Ascending aorta (tissue), 2 donors: Measurements from ENCODE around the gene TGFBR3. TPM values are rescaled to one million over a fixed set of nuclear protein-coding genes. Genes with fewer than 3 reads are reported as not detected.

Experiments used
- DNase-seq, 2 donors: peaks; one replicate each; pipeline ENCODE4 v3.0.0-alpha.2; 2019; ENCODE audit warnings: low spot score in 2 of 2
- H3K27ac ChIP-seq, 2 donors: fragments of 200-600 bp; sonication (generic); one replicate each; pipeline ENCODE4 v1.5.1; 2016 to 2017; ENCODE audit warnings: mild to moderate bottlenecking in 1 of 2
- H3K27me3 ChIP-seq: fragments of 200-600 bp; sonication (generic); one replicate; pipeline ENCODE4 v1.5.1; 2017
- H3K36me3 ChIP-seq, 2 donors: fragments of 200-600 bp; sonication (generic); one replicate each; pipeline ENCODE4 v1.5.1; 2016
- H3K4me1 ChIP-seq, 2 donors: fragments of 200-600 bp; sonication (generic); one replicate each; pipeline ENCODE4 v1.5.1; 2016 to 2017; ENCODE audit warnings: mild to moderate bottlenecking in 1 of 2
- H3K4me3 ChIP-seq, 2 donors: fragments of 200-600 bp; sonication (generic); one replicate each; pipeline ENCODE4 v1.5.1; 2016 to 2017; ENCODE audit warnings: mild to moderate bottlenecking in 1 of 2
- H3K9me3 ChIP-seq, 2 donors: fragments of 200-600 bp; sonication (generic); one replicate each; pipeline ENCODE4 v1.5.1; 2016
- CTCF ChIP-seq, 3 experiments: fragments of 200-600 bp in 2 of 3; fragments of 450-650 bp in 1 of 3; sonication (generic) in 2 of 3; IDR thresholded peaks; one replicate each; pipeline ENCODE4 v1.5.1; 2016 to 2019; ENCODE audit warnings: antibody characterized with exemption in 3 of 3, mild to moderate bottlenecking in 1 of 3, moderate library complexity in 1 of 3
- intact Hi-C: fragments of 100-400 bp; cut with DNase I; formaldehyde crosslinking; loops from one replicate; pipeline ENCODE4 v1.15.1; 2023
- total RNA-seq: library from RNA; depleted of rRNA; stranded (reverse); fragments of >200 nt; gene quantifications from one replicate; pipeline ENCODE4 v1.1.0, GENCODE V29; 2016

The TGFBR3 gene
- total RNA-seq, 1 donor from 2014 or later = 127 TPM

DNA sequence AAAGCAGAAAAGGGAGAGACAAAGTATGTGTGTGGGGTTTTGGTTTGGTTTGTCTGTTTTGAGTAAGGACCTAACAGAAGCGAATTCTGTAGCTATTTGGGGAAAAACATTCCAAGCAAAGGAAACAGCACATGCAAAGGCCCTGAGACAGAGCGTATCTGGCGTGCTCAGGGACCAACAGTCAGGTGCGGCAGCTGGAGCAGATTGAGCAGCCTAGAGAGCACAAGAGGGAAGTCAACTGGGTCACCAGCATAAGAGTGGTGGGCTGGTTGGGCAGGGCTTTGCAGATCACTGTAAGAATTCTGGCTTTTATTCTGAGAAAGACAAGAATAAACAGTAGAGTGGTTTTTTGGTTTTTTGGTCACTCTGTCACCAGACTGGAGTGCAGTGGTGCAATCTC lies 11.8 kb downstream of the TGFBR3 start:
- Histone ChIP-seq H3K36me3 (no peaks in the 10 kb centered on the region), H3K27me3 (no peaks in the 10 kb centered on the region), H3K9me3 (no peaks in the 10 kb centered on the region), H3K4me1 (peaks cover 0 to 6% of the 10 kb centered on the region in 2 donors), H3K27ac (no peak overlapping the region), H3K4me3 (no peak overlapping the region)
- DNase-seq = no peak
- intact Hi-C loops = no loop called here
- no peak for TF ChIP-seq CTCF (IDR thresholded peaks at IDR 0.05)

DNA sequence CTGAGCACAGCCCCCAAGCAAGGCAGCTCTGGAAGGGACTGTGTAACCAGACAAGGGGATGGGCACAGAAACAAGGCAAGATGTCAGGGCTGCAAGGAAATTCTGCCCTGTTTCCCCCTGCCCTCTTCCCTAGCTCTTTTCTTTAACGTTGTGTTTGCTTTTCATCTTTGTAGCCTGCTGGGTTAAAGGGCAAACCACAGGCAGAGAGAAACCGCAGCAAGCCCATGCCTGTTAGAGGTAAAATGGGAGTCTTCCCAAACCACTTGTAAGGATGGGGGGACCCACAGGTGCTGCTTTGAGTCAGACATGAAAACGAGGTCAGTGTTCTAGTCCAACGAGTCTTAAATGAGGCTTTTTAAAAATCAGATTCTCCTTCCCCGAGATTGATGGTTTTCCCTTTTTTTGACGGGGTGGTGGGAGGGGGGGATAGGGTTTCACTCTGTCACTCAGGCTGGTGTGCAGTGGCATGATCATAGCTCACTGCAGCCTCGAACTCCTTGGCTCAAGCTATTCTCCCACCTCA lies 13.3 kb downstream of the TGFBR3 start:
- Histone ChIP-seq H3K9me3 (no peaks in the 10 kb centered on the region), H3K36me3 (no peaks in the 10 kb centered on the region), H3K4me1 (peaks cover 0 to 6% of the 10 kb centered on the region in 2 donors), H3K27ac (no peak overlapping the region), H3K27me3 (no peaks in the 10 kb centered on the region), H3K4me3 (no peak overlapping the region)
- intact Hi-C loops = no loop called here
- no peak for TF ChIP-seq CTCF (IDR thresholded peaks at IDR 0.05)
- DNase-seq = no peak

DNA sequence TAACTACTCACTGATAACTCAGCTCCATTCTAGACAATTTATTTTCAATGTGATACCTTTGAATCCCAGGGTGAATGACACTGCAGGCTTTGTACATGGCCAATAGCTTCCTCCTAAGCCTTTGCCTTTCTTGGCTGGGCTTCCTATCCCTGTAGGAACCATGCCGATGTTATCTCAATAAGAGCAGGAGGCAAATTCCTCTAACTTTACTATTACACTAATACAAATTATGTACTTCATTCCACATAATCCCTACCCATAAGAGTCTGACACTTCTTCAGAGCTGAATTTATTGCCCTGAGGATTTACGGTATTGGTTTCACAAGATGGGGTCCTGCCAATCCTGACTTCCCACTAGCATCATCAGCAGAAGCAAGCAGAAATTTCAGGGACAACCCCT lies 14.0 kb downstream of the TGFBR3 start:
- peaks cover 0 to 6% of the 10 kb centered on the region in 2 donors for H3K4me1 ChIP-seq

DNA sequence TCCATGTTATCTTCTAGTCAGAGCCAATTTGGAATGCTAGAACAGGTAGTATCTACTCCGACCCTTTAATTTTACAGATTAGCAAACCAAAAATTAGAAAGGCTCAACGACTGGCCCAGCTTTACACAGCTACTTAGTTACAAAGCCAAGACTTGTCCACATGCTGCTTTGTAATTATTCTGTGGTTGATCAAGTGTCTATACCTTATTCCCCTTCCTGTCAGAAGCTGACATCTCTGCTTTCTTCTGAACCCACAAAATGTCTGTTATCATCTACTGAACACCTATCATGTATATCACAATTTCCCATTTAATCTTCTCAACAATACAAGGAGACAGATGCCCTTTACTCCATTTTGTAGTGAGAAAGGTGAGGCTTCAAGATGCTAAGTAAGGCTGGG lies 15.6 kb downstream of the TGFBR3 start:
- Histone ChIP-seq H3K27me3 (no peaks in the 10 kb centered on the region), H3K4me3 (no peak overlapping the region), H3K27ac (no peak overlapping the region), H3K9me3 (no peaks in the 10 kb centered on the region), H3K36me3 (no peaks in the 10 kb centered on the region), H3K4me1 (no peaks in the 10 kb centered on the region)
- no peak for DNase-seq
- no peak for TF ChIP-seq CTCF (IDR thresholded peaks at IDR 0.05)
- intact Hi-C loops = no loop called here

More for the DNA sequence above, 14.0 kb downstream of the TGFBR3 start:
- H3K9me3 ChIP-seq = no peaks in the 10 kb centered on the region
- no peak for DNase-seq
- no peaks in the 10 kb centered on the region for H3K36me3 ChIP-seq
- H3K27ac ChIP-seq = no peak overlapping the region
- intact Hi-C loops = no loop called here
- H3K4me3 ChIP-seq = no peak overlapping the region
- no peak for TF ChIP-seq CTCF (IDR thresholded peaks at IDR 0.05)
- no peaks in the 10 kb centered on the region for H3K27me3 ChIP-seq

DNA sequence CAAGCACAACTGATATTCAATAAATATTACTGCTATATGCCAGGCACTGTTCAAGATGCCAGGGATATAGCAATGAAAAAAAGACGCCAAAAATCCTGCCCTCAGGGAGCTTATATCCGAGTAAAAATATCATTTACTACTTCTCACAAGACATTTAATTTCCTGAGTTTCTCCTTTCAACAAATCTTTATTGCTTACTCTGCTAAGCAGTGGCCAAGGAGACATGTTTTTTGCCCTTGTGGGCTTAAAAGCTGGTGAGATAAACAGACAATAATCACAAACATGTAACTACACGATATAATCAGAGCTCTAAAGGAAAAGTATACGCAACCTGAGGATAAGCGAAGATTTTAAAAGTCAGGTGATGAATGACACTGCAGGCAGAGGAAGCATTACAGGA lies 19.5 kb downstream of the TGFBR3 start:
- H3K36me3 ChIP-seq = no peaks in the 10 kb centered on the region
- H3K9me3 ChIP-seq = no peaks in the 10 kb centered on the region
- no peaks in the 10 kb centered on the region for H3K27me3 ChIP-seq
- intact Hi-C loops = no loop called here
- no peak overlapping the region for H3K27ac ChIP-seq
- no peak for DNase-seq
- H3K4me1 ChIP-seq = no peaks in the 10 kb centered on the region
- H3K4me3 ChIP-seq = no peak overlapping the region
- no peak for TF ChIP-seq CTCF (IDR thresholded peaks at IDR 0.05)
